ENCODE measurements around the gene QKI.

The QKI gene

GRCh38 chr6:163459536-163459935 lies 45.0 kb downstream of the QKI start:
- no peaks in the 10 kb centered on the region for H3K9me3 ChIP-seq
- DNase-seq, result no peak
- no peak overlapping the region for H3K27ac ChIP-seq
- H3K4me3 ChIP-seq, result no peak overlapping the region
- TF ChIP-seq CTCF (IDR thresholded peaks at IDR 0.05), result no peak
- H3K36me3 ChIP-seq, result peaks cover 0 to 6% (median 0%) of the 10 kb centered on the region in 3 donors
- peaks cover 3 to 66% (median 25%) of the 10 kb centered on the region in 4 donors for H3K4me1 ChIP-seq
- intact Hi-C loops (cut with DNase I; ENCODE audit: low total_unique reads), result no loop called here
- no peaks in the 10 kb centered on the region for H3K27me3 ChIP-seq

- no peak for DNase-seq
- H3K4me3 ChIP-seq, result peak overlapping the region; percentile 15 to 27
- intact Hi-C loops (cut with DNase I; ENCODE audit: low total_unique reads), result no loop called here
- peaks cover 0 to 6% (median 0%) of the 10 kb centered on the region in 3 donors for H3K36me3 ChIP-seq
- peaks cover 3 to 68% (median 25%) of the 10 kb centered on the region in 4 donors for H3K4me1 ChIP-seq
- H3K27ac ChIP-seq, result peak overlapping the region in 1 of 2 donors; percentile 3
- TF ChIP-seq CTCF (IDR thresholded peaks at IDR 0.05), result no peak
- H3K27me3 ChIP-seq, result no peaks in the 10 kb centered on the region
- H3K9me3 ChIP-seq, result no peaks in the 10 kb centered on the region
Measured at GRCh38 chr6:163460307-163460782, 45.8 kb downstream of the QKI start.

- Histone ChIP-seq H3K27me3 (no peaks in the 10 kb centered on the region), H3K4me3 (no peak overlapping the region), H3K27ac (no peak overlapping the region), H3K36me3 (peaks cover 0 to 6% (median 0%) of the 10 kb centered on the region in 3 donors), H3K4me1 (peaks cover 3 to 64% (median 26%) of the 10 kb centered on the region in 4 donors), H3K9me3 (no peaks in the 10 kb centered on the region)
- intact Hi-C loops (cut with DNase I; ENCODE audit: low total_unique reads), result no loop called here
- TF ChIP-seq CTCF (IDR thresholded peaks at IDR 0.05), result no peak
- no peak for DNase-seq
Measured at GRCh38 chr6:163461696-163462095, 47.2 kb downstream of the QKI start.

- intact Hi-C loops (cut with DNase I; ENCODE audit: low total_unique reads), result no loop called here
- Histone ChIP-seq H3K27ac (no peak overlapping the region), H3K4me3 (no peak overlapping the region), H3K36me3 (no peaks in the 10 kb centered on the region), H3K4me1 (peaks cover 0 to 64% (median 16%) of the 10 kb centered on the region in 4 donors), H3K27me3 (no peaks in the 10 kb centered on the region), H3K9me3 (no peaks in the 10 kb centered on the region)
- no peak for TF ChIP-seq CTCF (IDR thresholded peaks at IDR 0.05)
- no peak for DNase-seq
Measured at GRCh38 chr6:163463180-163463579, 48.7 kb downstream of the QKI start.

- no peak overlapping the region for H3K4me3 ChIP-seq
- TF ChIP-seq CTCF (IDR thresholded peaks at IDR 0.05), result no peak
- no peak overlapping the region for H3K27ac ChIP-seq
- H3K27me3 ChIP-seq, result no peaks in the 10 kb centered on the region
- intact Hi-C loops (cut with DNase I; ENCODE audit: low total_unique reads), result no loop called here
- no peaks in the 10 kb centered on the region for H3K36me3 ChIP-seq
- peaks cover 0 to 64% (median 11%) of the 10 kb centered on the region in 4 donors for H3K4me1 ChIP-seq
- no peak for DNase-seq
- no peaks in the 10 kb centered on the region for H3K9me3 ChIP-seq
Measured at GRCh38 chr6:163463795-163464194, 49.3 kb downstream of the QKI start.

Data from tibial artery (tissue), 4 donors.